GM23338 (cell line): ENCODE data around the gene SPTB. TPM values are rescaled to one million over a fixed set of nuclear protein-coding genes. Genes with fewer than 3 reads are reported as not detected.

Experiments used
- CREB1 ChIP-seq: fragments of 250-450 bp; sonication (Bioruptor Pico); IDR thresholded peaks from 2 replicates; pipeline ENCODE4 v1.5.0; 2020; ENCODE audit warnings: low read depth, mild to moderate bottlenecking, moderate library complexity
- ETS1 ChIP-seq: IDR thresholded peaks from 2 replicates; pipeline ENCODE4 v1.6.1; 2016; ENCODE audit warnings: antibody characterized with exemption
- EZH2 ChIP-seq: fragments of 200-600 bp; sonication (generic); IDR thresholded peaks from one replicate; pipeline ENCODE4 v1.8.0; 2017; ENCODE audit warnings: antibody characterized with exemption, mild to moderate bottlenecking, low read depth; ENCODE audit not compliant: unreplicated experiment
- JUNB ChIP-seq: IDR thresholded peaks from one replicate; pipeline ENCODE4 v1.6.1; 2016; ENCODE audit warnings: antibody characterized with exemption; ENCODE audit not compliant: unreplicated experiment
- NANOG ChIP-seq: IDR thresholded peaks from 2 replicates; pipeline ENCODE4 v1.6.1; 2016; ENCODE audit warnings: antibody characterized with exemption, borderline replicate concordance
- POLR2AphosphoS5 ChIP-seq: IDR thresholded peaks from 2 replicates; pipeline ENCODE4 v1.6.1; 2016; ENCODE audit warnings: antibody characterized with exemption, low read depth
- REST ChIP-seq: IDR thresholded peaks from one replicate; pipeline ENCODE4 v1.6.1; 2018; ENCODE audit warnings: antibody characterized with exemption; ENCODE audit not compliant: unreplicated experiment
- ZNF331 ChIP-seq: fragments of 250-450 bp; sonication (Bioruptor Pico); IDR thresholded peaks from 2 replicates; pipeline ENCODE4 v1.5.0; 2020; ENCODE audit warnings: low read depth, mild to moderate bottlenecking, moderate library complexity
- polyA plus RNA-seq: library from polyadenylated mRNA; unstranded; fragments of >200 nt; fragmentation: Nextera tagmentation; extraction: Ambion mirVana; gene quantifications from 2 replicates; pipeline ENCODE4 v1.2.1, GENCODE V29; 2016
- total RNA-seq: library from RNA; depleted of rRNA; stranded (reverse); fragments of >200 nt; shearing (Covaris generic); gene quantifications from 2 replicates; pipeline ENCODE4 v1.2.3, GENCODE V29; 2014
- TF ChIP-seq, protein P1 (sequence below): fragments of 250-450 bp; sonication (Bioruptor Pico); IDR thresholded peaks from 2 replicates; pipeline ENCODE4 v1.5.0; 2020; ENCODE audit warnings: mild to moderate bottlenecking, moderate library complexity

Gene SPTB
- total and polyA plus RNA-seq, 2 experiments from 2014 or later, result 1.1 to 1.9 TPM

DNA sequence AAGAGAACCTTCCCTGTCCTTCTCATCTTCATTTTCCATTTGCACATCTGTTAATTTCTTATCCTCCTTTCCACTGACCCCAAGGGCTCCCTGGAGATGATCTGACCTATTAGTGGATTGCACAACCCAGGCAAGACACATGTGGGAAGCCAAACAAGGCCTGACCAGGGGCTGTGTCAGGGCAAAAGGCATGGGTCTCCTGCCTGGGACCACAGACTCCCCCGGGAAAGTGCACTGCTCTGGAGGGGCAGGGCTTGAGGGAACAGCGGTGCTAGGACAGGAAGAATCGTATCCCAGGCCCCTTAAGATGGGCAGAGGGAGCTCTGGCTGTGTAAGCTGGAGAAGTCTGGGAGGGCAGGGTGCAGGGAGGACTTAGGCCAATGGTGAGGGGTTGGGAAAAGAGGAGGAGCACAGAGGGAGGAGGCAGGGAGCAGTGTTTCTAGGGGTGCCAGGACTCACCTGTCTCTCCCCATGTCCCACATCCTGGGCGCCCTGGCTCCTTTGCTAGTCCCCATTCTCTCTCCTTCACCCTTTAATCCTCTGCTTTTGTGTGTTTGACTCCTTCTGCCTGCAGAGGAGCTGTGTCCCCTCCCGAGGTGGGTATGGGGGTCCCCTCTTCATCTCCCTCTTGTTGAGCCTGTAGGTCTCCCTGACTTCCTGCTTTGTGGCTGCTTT lies 150.2 kb downstream of the SPTB start (continued):
- TF ChIP-seq, protein P1, sequence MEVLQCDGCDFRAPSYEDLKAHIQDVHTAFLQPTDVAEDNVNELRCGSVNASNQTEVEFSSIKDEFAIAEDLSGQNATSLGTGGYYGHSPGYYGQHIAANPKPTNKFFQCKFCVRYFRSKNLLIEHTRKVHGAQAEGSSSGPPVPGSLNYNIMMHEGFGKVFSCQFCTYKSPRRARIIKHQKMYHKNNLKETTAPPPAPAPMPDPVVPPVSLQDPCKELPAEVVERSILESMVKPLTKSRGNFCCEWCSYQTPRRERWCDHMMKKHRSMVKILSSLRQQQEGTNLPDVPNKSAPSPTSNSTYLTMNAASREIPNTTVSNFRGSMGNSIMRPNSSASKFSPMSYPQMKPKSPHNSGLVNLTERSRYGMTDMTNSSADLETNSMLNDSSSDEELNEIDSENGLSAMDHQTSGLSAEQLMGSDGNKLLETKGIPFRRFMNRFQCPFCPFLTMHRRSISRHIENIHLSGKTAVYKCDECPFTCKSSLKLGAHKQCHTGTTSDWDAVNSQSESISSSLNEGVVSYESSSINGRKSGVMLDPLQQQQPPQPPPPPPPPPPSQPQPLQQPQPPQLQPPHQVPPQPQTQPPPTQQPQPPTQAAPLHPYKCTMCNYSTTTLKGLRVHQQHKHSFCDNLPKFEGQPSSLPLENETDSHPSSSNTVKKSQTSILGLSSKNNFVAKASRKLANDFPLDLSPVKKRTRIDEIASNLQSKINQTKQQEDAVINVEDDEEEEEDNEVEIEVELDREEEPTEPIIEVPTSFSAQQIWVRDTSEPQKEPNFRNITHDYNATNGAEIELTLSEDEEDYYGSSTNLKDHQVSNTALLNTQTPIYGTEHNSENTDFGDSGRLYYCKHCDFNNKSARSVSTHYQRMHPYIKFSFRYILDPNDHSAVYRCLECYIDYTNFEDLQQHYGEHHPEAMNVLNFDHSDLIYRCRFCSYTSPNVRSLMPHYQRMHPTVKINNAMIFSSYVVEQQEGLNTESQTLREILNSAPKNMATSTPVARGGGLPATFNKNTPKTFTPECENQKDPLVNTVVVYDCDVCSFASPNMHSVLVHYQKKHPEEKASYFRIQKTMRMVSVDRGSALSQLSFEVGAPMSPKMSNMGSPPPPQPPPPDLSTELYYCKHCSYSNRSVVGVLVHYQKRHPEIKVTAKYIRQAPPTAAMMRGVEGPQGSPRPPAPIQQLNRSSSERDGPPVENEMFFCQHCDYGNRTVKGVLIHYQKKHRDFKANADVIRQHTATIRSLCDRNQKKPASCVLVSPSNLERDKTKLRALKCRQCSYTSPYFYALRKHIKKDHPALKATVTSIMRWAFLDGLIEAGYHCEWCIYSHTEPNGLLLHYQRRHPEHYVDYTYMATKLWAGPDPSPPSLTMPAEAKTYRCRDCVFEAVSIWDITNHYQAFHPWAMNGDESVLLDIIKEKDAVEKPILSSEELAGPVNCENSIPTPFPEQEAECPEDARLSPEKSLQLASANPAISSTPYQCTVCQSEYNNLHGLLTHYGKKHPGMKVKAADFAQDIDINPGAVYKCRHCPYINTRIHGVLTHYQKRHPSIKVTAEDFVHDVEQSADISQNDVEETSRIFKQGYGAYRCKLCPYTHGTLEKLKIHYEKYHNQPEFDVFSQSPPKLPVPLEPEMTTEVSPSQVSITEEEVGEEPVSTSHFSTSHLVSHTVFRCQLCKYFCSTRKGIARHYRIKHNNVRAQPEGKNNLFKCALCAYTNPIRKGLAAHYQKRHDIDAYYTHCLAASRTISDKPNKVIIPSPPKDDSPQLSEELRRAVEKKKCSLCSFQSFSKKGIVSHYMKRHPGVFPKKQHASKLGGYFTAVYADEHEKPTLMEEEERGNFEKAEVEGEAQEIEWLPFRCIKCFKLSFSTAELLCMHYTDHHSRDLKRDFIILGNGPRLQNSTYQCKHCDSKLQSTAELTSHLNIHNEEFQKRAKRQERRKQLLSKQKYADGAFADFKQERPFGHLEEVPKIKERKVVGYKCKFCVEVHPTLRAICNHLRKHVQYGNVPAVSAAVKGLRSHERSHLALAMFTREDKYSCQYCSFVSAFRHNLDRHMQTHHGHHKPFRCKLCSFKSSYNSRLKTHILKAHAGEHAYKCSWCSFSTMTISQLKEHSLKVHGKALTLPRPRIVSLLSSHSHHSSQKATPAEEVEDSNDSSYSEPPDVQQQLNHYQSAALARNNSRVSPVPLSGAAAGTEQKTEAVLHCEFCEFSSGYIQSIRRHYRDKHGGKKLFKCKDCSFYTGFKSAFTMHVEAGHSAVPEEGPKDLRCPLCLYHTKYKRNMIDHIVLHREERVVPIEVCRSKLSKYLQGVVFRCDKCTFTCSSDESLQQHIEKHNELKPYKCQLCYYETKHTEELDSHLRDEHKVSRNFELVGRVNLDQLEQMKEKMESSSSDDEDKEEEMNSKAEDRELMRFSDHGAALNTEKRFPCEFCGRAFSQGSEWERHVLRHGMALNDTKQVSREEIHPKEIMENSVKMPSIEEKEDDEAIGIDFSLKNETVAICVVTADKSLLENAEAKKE (CRISPR knock-in tag), result no peak
- TF ChIP-seq EZH2, result no peak
- TF ChIP-seq ZNF331 (CRISPR knock-in tag), result no peak
- TF ChIP-seq ETS1, result no peak
- no peak for TF ChIP-seq NANOG
- TF ChIP-seq POLR2AphosphoS5, result no peak
- no peak for TF ChIP-seq REST
- no peak for TF ChIP-seq JUNB
- no peak for TF ChIP-seq CREB1 (CRISPR knock-in tag)
